Astrocyte (in vitro differentiated cells and primary cell): Measurements from ENCODE around the gene PHF12.

Experiments
- CTCF ChIP-seq: IDR thresholded peaks from 2 replicates; pipeline ENCODE4 v1.5.1; 2011; ENCODE audit warnings: low read depth, mild to moderate bottlenecking, inconsistent platforms, low read length, moderate library complexity; ENCODE audit not compliant: insufficient read depth
- EZH2 ChIP-seq: IDR thresholded peaks from 2 replicates; pipeline ENCODE4 v1.6.1; 2012; ENCODE audit warnings: mild to moderate bottlenecking, low read length, inconsistent platforms; ENCODE audit not compliant: insufficient read depth

GRCh38 chr17:28885363-28885762, 66.0 kb downstream of the PHF12 start:
- no peak for TF ChIP-seq CTCF
- no peak for TF ChIP-seq EZH2
